Stimulated activated naive CD8-positive, alpha-beta T cell treated with anti-CD3 and anti-CD28 coated beads, Interleukin-15, amount 100 ng/mL, for 72 hours (primary cell): ENCODE data around the gene CACNA2D3.

ENCODE experiments used
- ATAC-seq: fragments of 150-1000 bp; cut with Tn5 transposase; 2 replicates; pipeline ENCODE4 v1.10.0; 2021; ENCODE audit warnings: mild to moderate bottlenecking, moderate library complexity
- DNase-seq, 2 donors: peaks; one replicate each; pipeline ENCODE4 v3.0.0; 2021 to 2022
- H3K27ac Mint-ChIP-seq, 2 donors: one replicate each; pipeline ENCODE4 v1.8.0; 2022; ENCODE audit warnings: mild to moderate bottlenecking in 2 of 2, mixed read lengths in 2 of 2, moderate library complexity in 2 of 2
- H3K27me3 Mint-ChIP-seq: one replicate; pipeline ENCODE4 v1.8.0; 2022; ENCODE audit warnings: mixed read lengths
- H3K4me1 Mint-ChIP-seq: one replicate; pipeline ENCODE4 v1.8.0; 2022; ENCODE audit warnings: mild to moderate bottlenecking, mixed read lengths
- H3K4me3 Mint-ChIP-seq, 2 donors: one replicate each; pipeline ENCODE4 v1.8.0; 2022; ENCODE audit warnings: mild to moderate bottlenecking in 2 of 2, mixed read lengths in 2 of 2, moderate library complexity in 1 of 2
- H3K9me3 Mint-ChIP-seq, 2 donors: one replicate each; pipeline ENCODE4 v1.8.0; 2022; ENCODE audit warnings: mixed read lengths in 2 of 2

Gene CACNA2D3

DNA sequence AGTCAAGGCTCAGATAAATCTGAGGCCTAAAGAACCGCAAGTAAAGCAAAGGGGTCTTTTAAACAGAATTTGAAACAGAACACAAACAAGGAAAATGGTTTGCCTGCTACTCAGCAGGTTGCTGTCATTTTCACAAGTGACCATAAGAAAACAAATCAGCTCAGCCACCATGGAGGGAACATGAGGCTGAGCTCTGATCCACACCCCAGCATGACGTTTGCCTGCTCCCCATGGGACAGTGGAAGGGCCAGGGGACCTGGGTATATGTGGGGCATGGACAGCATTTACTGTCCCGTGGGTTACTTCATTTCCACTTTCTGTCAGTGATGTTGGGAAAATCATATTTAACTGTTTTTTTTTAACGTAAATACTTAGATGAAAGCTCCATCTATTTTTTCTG is 434.3 kb downstream of the CACNA2D3 start:
- Mint-ChIP-seq H3K4me3 (no peak overlapping the region), H3K27me3 (no peaks in the 10 kb centered on the region), H3K27ac (no peak overlapping the region), H3K9me3 (no peaks in the 10 kb centered on the region), H3K4me1 (no peaks in the 10 kb centered on the region)
- no peak for DNase-seq
- no peak for ATAC-seq

DNA sequence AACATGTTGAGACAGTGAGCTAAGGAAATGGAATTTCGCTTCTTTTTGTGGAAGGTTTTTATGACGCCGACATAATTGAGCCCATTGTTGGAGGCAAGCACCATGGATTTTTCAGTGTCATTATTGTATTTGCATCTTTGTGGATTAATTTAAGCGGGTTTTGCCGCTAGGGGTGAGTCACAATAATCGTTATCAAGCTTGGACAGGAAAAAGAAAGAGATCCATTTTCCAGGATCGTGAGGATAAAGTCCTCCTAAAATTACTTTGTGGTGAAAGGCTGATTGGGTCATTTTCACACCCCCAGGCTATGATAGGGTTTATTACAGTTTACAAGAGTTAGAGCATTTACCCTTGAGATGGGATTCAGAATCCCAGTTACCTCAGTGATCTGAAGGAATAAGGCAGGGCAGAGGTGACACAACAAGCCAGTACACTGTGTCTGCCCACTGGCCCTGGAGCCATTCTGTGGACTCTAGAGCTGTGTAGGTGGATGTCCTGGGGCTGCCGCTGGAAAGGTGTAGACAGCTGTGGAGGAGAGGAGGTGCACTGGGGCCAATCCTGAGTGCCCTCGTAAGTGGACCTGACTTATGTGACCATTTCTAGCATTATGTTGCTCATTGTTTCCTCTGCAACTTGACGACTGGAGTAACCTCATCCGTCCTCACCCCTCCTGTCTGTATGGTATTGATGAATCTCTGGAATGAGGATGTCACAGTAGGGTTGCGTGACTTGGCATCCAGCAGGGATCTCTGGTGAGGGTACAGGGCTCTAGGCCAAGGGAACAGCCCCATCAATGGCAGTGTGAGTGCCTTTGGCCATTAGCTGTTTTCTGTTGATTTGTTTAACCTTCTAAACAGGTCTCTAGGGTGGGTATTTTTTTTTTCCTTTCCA is 435.4 kb downstream of the CACNA2D3 start:
- no peak overlapping the region for H3K4me3 Mint-ChIP-seq

DNA sequence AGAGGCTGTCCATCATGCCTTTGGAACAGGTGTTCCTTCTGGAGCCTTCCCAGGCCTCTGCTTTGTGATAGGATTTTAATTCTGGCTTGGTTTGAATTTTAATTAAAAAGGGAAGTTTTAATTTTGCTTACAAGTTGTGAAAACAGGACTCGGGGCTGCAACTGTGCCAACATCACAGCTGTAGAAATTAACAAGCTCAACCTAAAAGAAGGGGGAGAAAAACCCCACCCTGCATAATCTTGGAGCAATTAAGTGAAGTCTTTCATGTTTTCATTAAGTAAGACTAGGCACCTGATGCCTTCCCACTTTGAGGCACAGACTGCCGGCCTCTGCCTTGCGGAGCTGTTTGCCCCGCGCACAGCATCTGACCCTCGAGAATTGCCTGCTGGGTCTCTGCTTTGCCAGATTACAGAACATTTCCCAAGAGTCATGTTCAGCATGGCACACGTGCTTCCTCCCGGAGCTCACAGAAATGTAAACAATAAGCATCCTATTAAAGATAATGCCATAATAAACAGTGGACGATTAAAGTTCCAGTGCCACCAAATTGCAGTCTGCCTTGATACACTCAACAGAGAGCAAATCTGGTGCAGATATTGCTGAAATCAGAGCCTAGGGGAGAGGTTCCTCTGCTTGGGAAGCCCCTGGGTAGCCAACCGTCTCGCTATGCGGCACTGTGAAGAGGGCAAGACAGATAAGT is 441.3 kb downstream of the CACNA2D3 start:
- Mint-ChIP-seq H3K27me3 (no peaks in the 10 kb centered on the region), H3K4me1 (no peaks in the 10 kb centered on the region), H3K4me3 (no peak overlapping the region), H3K27ac (peak overlapping the region in 1 of 2 donors; percentile 42), H3K9me3 (no peaks in the 10 kb centered on the region)
- ATAC-seq (no peak), DNase-seq (no peak)

More for the DNA sequence above, 435.4 kb downstream of the CACNA2D3 start:
- H3K4me1 Mint-ChIP-seq: no peaks in the 10 kb centered on the region
- no peaks in the 10 kb centered on the region for H3K27me3 Mint-ChIP-seq
- no peaks in the 10 kb centered on the region for H3K9me3 Mint-ChIP-seq
- ATAC-seq: no peak
- no peak overlapping the region for H3K27ac Mint-ChIP-seq
- no peak for DNase-seq

DNA sequence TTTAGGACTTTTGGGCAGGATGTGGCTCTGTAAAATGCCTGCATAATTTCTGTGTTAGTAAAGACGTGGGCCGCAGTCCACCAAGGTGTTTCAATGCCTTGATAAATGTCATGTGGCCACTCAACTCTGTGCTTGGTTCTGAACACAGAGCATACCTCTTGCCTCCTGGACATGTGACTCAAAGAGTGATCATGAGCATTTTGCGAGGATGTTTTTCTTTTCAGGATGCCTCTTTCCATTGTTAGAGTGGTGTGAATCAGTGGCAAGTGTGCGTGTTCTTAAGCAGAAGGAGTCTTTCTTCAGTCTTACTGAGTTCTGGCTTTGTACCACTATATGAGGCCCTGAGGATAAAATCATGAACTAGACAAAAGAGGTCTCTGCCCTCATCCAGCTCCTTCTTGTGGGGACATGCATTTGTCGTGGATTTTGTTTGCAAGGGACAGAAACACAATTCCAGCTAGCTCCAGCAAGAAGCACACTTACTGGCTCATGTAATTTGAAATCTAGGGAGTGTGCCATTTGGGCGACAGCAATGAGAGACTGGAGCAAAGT is 442.1 kb downstream of the CACNA2D3 start:
- DNase-seq: no peak
- Mint-ChIP-seq H3K27me3 (no peaks in the 10 kb centered on the region), H3K27ac (no peak overlapping the region), H3K9me3 (no peaks in the 10 kb centered on the region), H3K4me3 (no peak overlapping the region), H3K4me1 (no peaks in the 10 kb centered on the region)
- no peak for ATAC-seq

DNA sequence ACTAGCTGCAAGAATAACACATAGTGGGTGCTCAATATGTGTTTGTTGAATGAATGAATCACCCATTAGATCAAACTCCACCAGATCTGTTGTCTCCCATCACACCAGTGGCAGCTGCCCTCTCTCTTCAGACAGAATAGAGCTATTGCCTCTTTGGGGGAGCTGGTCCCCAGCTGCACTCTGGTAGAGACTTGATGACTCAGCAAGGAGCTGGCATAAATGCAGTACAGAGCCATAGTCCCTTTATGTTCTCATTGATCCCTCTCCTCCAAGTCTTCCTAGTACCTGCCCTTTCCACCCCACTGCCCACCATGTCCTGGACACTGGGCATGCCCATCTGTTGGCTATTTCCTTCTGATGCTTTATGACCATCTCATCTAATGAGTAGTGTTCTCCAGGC is 443.6 kb downstream of the CACNA2D3 start:
- no peaks in the 10 kb centered on the region for H3K9me3 Mint-ChIP-seq
- H3K27me3 Mint-ChIP-seq: no peaks in the 10 kb centered on the region

DNA sequence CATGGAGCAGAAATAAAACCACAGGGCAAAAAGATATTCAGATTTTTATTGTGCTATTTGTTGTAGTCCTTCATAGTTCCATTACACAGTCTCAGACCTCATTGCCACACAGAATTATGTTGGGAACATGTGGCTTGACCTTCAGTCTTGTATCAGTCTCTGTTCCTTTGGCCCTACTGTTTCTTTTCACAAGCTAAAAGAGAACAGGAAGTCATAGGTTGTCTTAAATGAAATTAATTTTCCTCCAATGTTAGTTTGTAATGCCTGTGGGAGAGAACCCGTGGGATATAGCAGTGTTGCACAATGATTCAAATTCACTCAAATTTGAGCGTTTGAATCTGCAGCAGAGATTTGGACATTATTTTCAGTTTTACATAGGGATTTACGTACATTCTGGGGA is 445.6 kb downstream of the CACNA2D3 start:
- no peak overlapping the region for H3K4me3 Mint-ChIP-seq
- DNase-seq (no peak), ATAC-seq (no peak)
- no peaks in the 10 kb centered on the region for H3K4me1 Mint-ChIP-seq
- H3K9me3 Mint-ChIP-seq: no peaks in the 10 kb centered on the region
- no peaks in the 10 kb centered on the region for H3K27me3 Mint-ChIP-seq
- no peak overlapping the region for H3K27ac Mint-ChIP-seq

More for the DNA sequence above, 443.6 kb downstream of the CACNA2D3 start:
- no peak for DNase-seq
- H3K27ac Mint-ChIP-seq: no peak overlapping the region
- no peak overlapping the region for H3K4me3 Mint-ChIP-seq
- no peaks in the 10 kb centered on the region for H3K4me1 Mint-ChIP-seq
- ATAC-seq: no peak

DNA sequence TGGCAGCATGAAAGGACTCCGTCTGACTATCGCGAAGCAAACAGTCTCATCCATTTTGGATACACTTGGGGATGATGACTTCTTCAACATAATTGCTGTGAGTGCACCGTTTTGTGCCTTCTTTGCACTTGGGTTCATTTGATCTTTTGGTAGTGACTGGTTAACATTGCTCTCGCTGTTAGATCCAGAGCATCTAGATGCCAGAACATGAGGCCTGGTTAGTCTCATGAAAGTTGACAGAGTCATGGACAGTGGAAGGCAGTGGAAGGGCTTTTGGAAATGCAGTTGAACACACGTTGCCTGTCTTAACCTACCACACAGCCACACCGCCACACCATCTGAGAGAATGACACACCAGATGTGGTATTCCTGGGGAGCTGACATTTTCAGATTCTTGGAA is 447.7 kb downstream of the CACNA2D3 start:
- H3K9me3 Mint-ChIP-seq: peaks cover 0 to 4% of the 10 kb centered on the region in 2 donors
- ATAC-seq: no peak
- H3K27ac Mint-ChIP-seq: no peak overlapping the region
- H3K27me3 Mint-ChIP-seq: no peaks in the 10 kb centered on the region
- H3K4me1 Mint-ChIP-seq: no peaks in the 10 kb centered on the region
- DNase-seq: no peak
- H3K4me3 Mint-ChIP-seq: no peak overlapping the region

DNA sequence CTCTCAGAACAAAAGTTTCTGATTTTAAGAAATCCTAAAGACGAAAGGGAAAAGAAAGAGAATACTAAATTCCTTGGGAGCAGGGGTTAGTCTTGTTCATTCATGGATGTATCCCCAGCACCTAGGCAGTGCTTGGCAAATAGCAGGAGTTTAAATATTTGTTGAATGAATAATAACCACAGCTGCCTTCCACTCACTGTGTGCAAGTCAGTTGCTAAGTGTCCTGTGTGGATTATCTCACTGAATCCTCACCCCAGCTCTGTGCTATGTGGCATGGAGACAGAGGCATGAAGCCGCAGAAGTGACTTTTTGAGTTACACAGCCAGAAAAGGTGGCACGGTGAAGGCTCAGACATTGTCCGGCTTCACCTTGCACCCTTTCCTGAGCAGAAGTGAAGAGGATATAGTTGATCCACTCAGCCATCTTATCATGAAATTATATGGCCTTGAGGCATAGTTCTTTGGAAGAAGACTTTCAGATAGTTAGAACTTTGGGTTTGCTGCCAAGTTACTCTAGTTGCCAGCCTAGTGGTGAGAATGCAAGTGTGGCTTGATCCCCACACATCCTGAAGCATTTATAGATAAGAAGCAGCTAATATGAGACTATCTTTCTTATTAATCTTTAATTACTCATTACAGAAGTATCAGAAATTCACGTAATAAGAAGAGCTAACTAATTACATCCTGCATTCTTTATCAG is 450.0 kb downstream of the CACNA2D3 start:
- Mint-ChIP-seq H3K4me3 (no peak overlapping the region), H3K9me3 (peaks cover 0 to 4% of the 10 kb centered on the region in 2 donors), H3K27ac (no peak overlapping the region), H3K27me3 (no peaks in the 10 kb centered on the region), H3K4me1 (no peaks in the 10 kb centered on the region)
- DNase-seq (no peak), ATAC-seq (no peak)

DNA sequence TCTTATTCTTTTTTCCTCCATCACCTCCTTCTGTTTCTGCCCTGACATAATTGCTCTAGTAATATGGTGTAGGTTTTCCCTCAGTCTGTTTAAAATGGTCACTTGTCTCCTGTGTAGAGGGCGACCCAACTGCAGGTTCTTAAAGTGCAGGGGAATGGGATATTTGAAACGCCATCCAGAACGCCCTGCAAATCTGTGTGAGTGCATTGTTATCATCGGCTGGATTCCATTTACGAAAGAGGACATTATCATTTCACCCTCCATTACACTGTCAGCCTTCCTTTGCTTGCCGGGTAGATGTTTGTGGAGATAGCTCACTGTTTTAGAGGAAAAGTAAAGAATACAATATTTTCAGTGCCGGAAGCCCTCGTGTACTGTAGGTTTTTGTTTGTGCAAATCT is 451.5 kb downstream of the CACNA2D3 start:
- no peak for DNase-seq
- H3K9me3 Mint-ChIP-seq: peaks cover 0 to 4% of the 10 kb centered on the region in 2 donors

DNA sequence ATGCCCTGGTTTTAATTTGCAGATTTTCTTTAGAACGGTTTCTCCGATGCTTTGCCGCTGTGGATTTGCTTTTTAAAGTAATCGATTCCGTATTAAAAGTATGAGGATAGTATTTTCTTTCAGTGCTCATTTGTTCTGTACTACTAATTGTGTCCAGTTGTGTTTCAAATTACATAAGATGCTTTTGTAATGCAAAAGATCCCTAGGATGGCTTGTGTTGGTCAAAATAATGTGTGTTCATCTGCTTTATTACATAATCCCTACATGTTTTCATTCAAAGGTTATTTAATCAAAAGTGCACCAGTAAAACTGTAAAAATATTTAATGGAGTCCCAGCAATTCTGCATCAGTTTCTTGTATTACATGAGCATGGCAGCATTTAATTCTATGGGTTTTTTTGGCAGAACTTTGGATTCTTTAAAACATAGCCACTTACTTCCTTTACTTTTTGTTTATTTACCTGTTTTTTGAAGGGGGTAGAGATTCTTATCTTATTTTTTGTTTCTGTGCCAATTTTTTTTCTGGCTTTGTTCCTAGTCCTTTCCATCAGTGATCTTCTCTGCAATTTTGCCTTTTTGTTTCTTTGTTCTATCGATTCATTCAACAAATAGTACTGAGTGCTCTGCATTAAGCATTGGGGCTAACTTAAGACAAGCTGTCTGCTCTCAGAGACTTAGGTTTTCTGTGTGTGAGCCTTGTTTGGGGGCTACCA is 452.7 kb downstream of the CACNA2D3 start:
- Mint-ChIP-seq H3K4me3 (no peak overlapping the region), H3K4me1 (no peaks in the 10 kb centered on the region), H3K9me3 (peaks cover 0 to 4% of the 10 kb centered on the region in 2 donors), H3K27ac (no peak overlapping the region), H3K27me3 (no peaks in the 10 kb centered on the region)
- ATAC-seq: no peak
- no peak for DNase-seq

More for the DNA sequence above, 451.5 kb downstream of the CACNA2D3 start:
- no peaks in the 10 kb centered on the region for H3K4me1 Mint-ChIP-seq
- H3K27me3 Mint-ChIP-seq: no peaks in the 10 kb centered on the region
- no peak for ATAC-seq
- no peak overlapping the region for H3K4me3 Mint-ChIP-seq
- no peak overlapping the region for H3K27ac Mint-ChIP-seq

DNA sequence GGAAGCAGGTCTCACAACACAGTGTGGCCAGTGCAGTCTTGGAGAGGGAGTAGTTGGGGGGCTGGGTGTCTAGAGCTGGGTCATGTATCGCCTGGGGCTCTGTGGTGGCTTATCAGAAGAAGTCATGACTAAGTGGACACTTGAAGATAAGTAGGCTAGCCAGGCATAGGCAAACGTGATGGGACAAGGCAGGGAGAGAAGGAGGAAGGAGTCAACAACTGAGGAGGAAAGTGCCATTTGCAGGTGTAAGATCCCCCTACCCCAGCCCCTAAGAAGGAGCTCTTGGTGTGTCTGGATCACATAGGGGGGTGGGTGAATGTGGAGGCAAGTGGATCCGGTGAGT is 453.2 kb downstream of the CACNA2D3 start:
- DNase-seq (no peak), ATAC-seq (no peak)
- H3K9me3 Mint-ChIP-seq: peaks cover 0 to 4% of the 10 kb centered on the region in 2 donors
- no peak overlapping the region for H3K4me3 Mint-ChIP-seq
- no peaks in the 10 kb centered on the region for H3K27me3 Mint-ChIP-seq
- no peak overlapping the region for H3K27ac Mint-ChIP-seq
- H3K4me1 Mint-ChIP-seq: no peaks in the 10 kb centered on the region

DNA sequence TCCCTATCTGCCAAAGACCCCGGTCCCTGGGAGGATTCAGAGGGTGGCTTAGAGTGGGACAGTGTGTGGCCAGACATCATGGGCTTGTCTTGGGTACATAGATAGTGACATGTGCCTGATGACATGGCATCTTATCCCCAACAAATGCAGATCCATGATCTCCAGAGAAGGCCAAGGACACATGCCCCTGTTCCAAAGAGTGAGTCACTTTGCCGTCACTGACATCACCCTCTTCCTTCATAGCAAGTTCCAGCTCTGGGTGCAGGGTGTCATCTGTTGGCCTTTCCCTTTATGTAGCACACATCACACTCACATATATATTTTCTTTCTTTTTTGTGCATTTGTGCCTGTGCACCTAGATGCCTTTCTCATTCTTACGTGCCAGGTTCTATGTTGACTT is 455.0 kb downstream of the CACNA2D3 start:
- DNase-seq (no peak), ATAC-seq (no peak)
- Mint-ChIP-seq H3K27ac (no peak overlapping the region), H3K27me3 (no peaks in the 10 kb centered on the region), H3K4me1 (no peaks in the 10 kb centered on the region), H3K9me3 (peaks cover 0 to 4% of the 10 kb centered on the region in 2 donors), H3K4me3 (no peak overlapping the region)

DNA sequence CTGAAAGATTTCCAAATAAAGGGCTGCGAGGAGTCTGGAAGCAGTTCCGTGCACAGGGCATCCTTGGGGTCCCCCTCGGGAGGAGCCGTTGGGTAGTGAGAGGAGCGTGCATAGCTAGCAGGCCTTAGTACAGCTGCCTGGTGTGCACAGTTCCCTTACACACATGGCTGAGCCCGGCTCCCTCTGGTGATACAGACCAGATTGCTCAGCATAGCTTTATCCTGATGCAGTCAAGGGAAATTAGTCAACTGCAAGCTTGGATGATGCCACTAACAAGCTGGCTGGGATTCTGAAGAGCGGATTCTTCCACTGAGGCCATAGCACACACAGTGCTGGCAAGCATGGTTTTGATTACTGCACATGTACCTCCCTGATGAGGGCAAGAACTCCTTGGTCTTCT is 456.1 kb downstream of the CACNA2D3 start:
- Mint-ChIP-seq H3K27ac (no peak overlapping the region), H3K4me3 (no peak overlapping the region), H3K9me3 (peaks cover 0 to 9% of the 10 kb centered on the region in 2 donors), H3K4me1 (no peaks in the 10 kb centered on the region), H3K27me3 (no peaks in the 10 kb centered on the region)
- ATAC-seq (no peak), DNase-seq (no peak)

DNA sequence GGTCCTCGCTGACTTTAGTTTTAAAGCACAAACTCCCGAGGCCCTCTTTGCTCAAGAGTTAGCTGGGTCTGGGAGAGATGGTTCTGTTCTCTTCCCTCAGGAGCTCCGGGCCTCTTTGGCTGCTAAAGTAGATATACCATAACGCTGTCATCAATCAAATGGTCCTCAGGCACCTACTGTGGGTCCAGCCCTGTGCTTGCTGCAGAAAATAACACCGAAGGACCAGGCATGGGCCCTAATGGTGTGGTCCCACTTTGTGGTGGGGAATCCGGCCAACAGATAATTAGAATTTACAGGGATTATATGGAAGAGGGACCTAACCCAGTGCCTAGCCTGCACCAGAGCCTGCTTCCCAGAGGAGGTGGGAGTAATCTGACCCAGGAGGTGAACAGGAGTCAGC is 458.1 kb downstream of the CACNA2D3 start:
- DNase-seq: no peak

DNA sequence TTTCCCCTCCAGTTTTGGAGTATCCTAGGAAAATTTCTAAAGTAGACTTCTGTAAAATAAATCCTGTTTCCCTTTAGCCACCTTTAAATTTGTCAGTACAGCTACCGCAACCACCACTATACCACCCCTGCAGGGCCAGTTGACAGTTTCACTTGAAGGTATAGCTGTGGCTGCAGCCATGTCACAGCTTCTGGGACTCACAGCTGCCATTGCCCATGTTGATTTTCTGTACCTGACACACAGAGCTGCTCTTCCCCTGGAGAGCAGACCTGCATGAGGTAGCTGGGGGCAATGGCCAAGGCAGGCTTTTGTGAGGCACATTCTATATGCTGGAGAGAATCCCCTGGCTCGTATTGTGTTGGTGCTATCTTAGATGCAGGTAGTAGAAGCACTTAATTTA is 460.1 kb downstream of the CACNA2D3 start:
- ATAC-seq (no peak), DNase-seq (no peak)
- Mint-ChIP-seq H3K9me3 (peaks cover 5 to 18% of the 10 kb centered on the region in 2 donors), H3K27me3 (no peaks in the 10 kb centered on the region), H3K4me1 (no peaks in the 10 kb centered on the region), H3K4me3 (no peak overlapping the region), H3K27ac (no peak overlapping the region)

More for the DNA sequence above, 458.1 kb downstream of the CACNA2D3 start:
- Mint-ChIP-seq H3K4me3 (no peak overlapping the region), H3K27me3 (no peaks in the 10 kb centered on the region), H3K4me1 (no peaks in the 10 kb centered on the region), H3K27ac (peak overlapping the region in 1 of 2 donors; percentile 42), H3K9me3 (peaks cover 5 to 18% of the 10 kb centered on the region in 2 donors)
- ATAC-seq: no peak
